Gastrocnemius medialis (tissue), 4 donors: ENCODE data around the gene CSTB.
"Not testable (repeated sequence)": the region's sequence is repeated elsewhere in the genome, so short reads cannot be mapped to it uniquely, and the experiment has no call there.

Experiments used
- POLR2A ChIP-seq, 2 donors: fragments of 450-650 bp; IDR thresholded peaks; one replicate each; pipeline ENCODE4 v1.6.1; 2017; ENCODE audit warnings: antibody characterized with exemption in 2 of 2, mild to moderate bottlenecking in 2 of 2, moderate library complexity in 2 of 2
- TF ChIP-seq, protein P1 (sequence below), 5 experiments: fragments of 450-650 bp in 3 of 5; fragments of 200-600 bp in 2 of 5; sonication (generic) in 2 of 5; IDR thresholded peaks in 4 of 5; conservative IDR thresholded peaks in 1 of 5; 1 replicate in 4 of 5; 2 replicates in 1 of 5; pipeline ENCODE4 v1.5.1; 2016 to 2019; ENCODE audit warnings: antibody characterized with exemption in 5 of 5, mild to moderate bottlenecking in 3 of 5, moderate library complexity in 3 of 5

DNA sequence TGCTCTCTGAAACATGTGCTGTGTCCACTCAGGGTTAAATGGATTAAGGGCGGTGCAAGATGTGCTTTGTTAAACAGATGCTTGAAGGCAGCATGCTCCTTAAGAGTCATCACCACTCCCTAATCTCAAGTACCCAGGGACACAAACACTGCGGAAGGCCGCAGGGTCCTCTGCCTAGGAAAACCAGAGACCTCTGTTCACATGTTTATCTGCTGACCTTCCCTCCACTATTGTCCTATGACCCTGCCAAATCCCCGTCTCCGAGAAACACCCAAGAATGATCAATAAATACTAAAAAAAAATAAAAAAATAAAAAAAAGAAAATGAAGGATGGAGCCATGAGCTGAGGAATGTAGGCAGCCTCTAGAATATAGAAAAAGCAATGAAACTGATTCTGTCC lies 46.6 kb upstream of the CSTB start:
- TF ChIP-seq, protein P1, sequence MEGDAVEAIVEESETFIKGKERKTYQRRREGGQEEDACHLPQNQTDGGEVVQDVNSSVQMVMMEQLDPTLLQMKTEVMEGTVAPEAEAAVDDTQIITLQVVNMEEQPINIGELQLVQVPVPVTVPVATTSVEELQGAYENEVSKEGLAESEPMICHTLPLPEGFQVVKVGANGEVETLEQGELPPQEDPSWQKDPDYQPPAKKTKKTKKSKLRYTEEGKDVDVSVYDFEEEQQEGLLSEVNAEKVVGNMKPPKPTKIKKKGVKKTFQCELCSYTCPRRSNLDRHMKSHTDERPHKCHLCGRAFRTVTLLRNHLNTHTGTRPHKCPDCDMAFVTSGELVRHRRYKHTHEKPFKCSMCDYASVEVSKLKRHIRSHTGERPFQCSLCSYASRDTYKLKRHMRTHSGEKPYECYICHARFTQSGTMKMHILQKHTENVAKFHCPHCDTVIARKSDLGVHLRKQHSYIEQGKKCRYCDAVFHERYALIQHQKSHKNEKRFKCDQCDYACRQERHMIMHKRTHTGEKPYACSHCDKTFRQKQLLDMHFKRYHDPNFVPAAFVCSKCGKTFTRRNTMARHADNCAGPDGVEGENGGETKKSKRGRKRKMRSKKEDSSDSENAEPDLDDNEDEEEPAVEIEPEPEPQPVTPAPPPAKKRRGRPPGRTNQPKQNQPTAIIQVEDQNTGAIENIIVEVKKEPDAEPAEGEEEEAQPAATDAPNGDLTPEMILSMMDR (IDR thresholded peaks at IDR 0.05 in 4 of 5, conservative IDR thresholded peaks at IDR 0.05 in 1 of 5) = not testable (repeated sequence)
- TF ChIP-seq POLR2A (IDR thresholded peaks at IDR 0.05) = not testable (repeated sequence)
